ENCODE data around the gene KLHL4. TPM values are rescaled to one million over a fixed set of nuclear protein-coding genes. Genes with fewer than 3 reads are reported as not detected.
"Not testable (repeated sequence)": the region's sequence is repeated elsewhere in the genome, so short reads cannot be mapped to it uniquely, and the experiment has no call there.

The KLHL4 gene
- total and polyA plus RNA-seq, 4 donors = 7.0 to 13.5 (median 10.6) TPM

DNA sequence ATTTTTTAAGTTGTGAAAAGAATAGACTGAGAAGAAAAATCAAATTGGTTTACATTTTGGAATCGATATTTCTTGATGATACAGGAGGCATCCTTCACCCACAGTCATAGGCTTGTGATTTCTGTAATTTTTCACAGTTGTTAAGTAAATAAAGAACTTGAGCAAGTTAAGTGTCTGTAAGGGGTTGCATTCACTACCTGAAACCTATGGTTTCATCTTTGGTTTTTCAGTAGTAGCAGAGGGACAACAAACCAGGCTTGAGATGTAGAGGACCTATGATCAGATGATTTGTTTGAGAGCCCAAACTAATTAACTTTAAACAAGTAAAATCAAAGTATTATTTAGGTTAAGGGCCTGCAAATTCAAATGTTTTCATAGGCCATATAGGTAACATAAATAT lies 175.6 kb downstream of the KLHL4 start:
- Histone ChIP-seq H3K9me3 (ENCODE audit: control insufficient read depth, insufficient read depth, low read length) (no peaks in the 10 kb centered on the region), H3K27me3 (ENCODE audit: control insufficient read depth, insufficient read depth, low read length) (no peaks in the 10 kb centered on the region), H3K4me3 (ENCODE audit: low read depth, low read length) (no peak overlapping the region), H3K27ac (ENCODE audit: low read depth, low read length) (no peak overlapping the region), H3K36me3 (ENCODE audit: control insufficient read depth, insufficient read depth, low read length) (no peaks in the 10 kb centered on the region), H3K4me1 (ENCODE audit: control insufficient read depth, insufficient read depth, low read length) (no peaks in the 10 kb centered on the region)
- WGBS (ENCODE audit: insufficient coverage) = no CpG with 5 or more reads among the region's 1 CpG
- no peak for DNase-seq (ENCODE audit: low read depth in 4 of 6, low spot score in 6 of 6)

DNA sequence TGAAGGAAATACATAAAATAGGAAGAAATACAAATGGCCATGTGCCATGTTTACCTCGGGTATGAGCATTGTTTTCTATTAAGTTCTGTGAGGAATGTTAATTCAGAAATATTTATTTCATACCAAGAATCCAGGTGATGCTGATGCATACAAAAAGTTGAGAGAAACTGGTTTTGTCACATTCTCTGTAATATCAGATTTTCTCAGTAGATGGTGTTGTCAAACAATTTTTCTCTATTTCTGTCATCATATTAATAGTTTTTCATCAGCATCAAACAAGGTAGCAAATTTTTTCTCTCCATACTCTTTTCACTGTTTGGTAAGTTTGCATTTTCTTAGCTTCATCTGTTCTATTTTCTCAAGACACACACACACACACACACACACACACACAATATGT lies 179.8 kb downstream of the KLHL4 start:
- WGBS (ENCODE audit: insufficient coverage) = no CpG with 5 or more reads among the region's 1 CpG
- H3K9me3 ChIP-seq (ENCODE audit: control insufficient read depth, insufficient read depth, low read length) = no peaks in the 10 kb centered on the region
- no peaks in the 10 kb centered on the region for H3K4me1 ChIP-seq (ENCODE audit: control insufficient read depth, insufficient read depth, low read length)
- H3K4me3 ChIP-seq (ENCODE audit: low read depth, low read length) = no peak overlapping the region
- H3K36me3 ChIP-seq (ENCODE audit: control insufficient read depth, insufficient read depth, low read length) = no peaks in the 10 kb centered on the region
- peaks cover 2% of the 10 kb centered on the region for H3K27me3 ChIP-seq (ENCODE audit: control insufficient read depth, insufficient read depth, low read length)
- DNase-seq (ENCODE audit: low read depth in 4 of 6, low spot score in 6 of 6) = peak in 3 of 6 donors; percentile 0 to 19 (median 1)
- H3K27ac ChIP-seq (ENCODE audit: low read depth, low read length) = no peak overlapping the region

DNA sequence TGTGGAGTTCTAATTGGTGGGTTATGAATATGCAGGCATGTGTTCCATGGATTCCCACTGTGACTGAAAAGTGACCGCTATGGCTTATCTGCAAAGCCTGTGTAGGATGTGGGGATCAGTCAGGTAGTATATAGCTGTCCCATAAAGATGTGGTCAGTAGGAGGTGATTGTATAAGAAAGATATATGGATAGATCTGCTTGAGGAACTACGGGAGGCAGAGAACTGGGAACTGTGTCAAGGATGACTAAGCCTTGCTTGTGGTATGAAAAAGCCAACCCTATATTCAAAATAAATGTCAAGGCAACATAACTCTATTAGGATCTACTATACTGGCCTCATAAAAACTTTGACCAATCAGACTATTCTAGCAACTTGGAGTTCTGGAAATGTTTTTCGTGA lies 185.2 kb downstream of the KLHL4 start:
- WGBS (ENCODE audit: insufficient coverage) = 73% methylated on average over 1 of the region's 3 CpGs
- H3K9me3 ChIP-seq (ENCODE audit: control insufficient read depth, insufficient read depth, low read length) = no peaks in the 10 kb centered on the region
- H3K27me3 ChIP-seq (ENCODE audit: control insufficient read depth, insufficient read depth, low read length) = peaks cover 2% of the 10 kb centered on the region
- no peaks in the 10 kb centered on the region for H3K36me3 ChIP-seq (ENCODE audit: control insufficient read depth, insufficient read depth, low read length)
- H3K27ac ChIP-seq (ENCODE audit: low read depth, low read length) = no peak overlapping the region
- no peaks in the 10 kb centered on the region for H3K4me1 ChIP-seq (ENCODE audit: control insufficient read depth, insufficient read depth, low read length)
- no peak for DNase-seq (ENCODE audit: low read depth in 4 of 6, low spot score in 6 of 6)
- no peak overlapping the region for H3K4me3 ChIP-seq (ENCODE audit: low read depth, low read length)

DNA sequence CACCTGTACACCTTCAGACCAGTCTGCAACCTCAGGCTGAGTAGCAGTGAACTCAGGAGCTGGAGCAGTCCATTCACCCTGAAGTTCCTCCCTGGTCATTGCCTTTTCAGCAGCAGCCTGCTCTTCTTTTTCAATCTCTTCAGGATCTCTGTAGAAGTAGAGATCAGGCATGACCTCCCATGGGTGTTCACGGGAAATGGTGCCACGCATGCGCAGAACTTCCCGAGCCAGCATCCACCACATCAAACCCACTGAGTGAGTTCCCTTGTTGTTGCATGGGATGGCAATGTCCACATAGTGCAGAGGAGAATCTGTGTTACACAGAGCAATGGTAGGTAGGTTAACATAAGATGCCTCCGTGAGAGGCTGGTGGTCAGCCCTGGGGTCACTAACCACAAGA lies 185.9 kb downstream of the KLHL4 start:
- not testable (repeated sequence) for H3K4me1 ChIP-seq (ENCODE audit: control insufficient read depth, insufficient read depth, low read length); H3K27ac ChIP-seq (ENCODE audit: low read depth, low read length); H3K9me3 ChIP-seq (ENCODE audit: control insufficient read depth, insufficient read depth, low read length); H3K36me3 ChIP-seq (ENCODE audit: control insufficient read depth, insufficient read depth, low read length); H3K27me3 ChIP-seq (ENCODE audit: control insufficient read depth, insufficient read depth, low read length); DNase-seq (ENCODE audit: low read depth in 4 of 6, low spot score in 6 of 6); H3K4me3 ChIP-seq (ENCODE audit: low read depth, low read length)
- WGBS (ENCODE audit: insufficient coverage) = no CpG with 5 or more reads among the region's 5 CpGs

DNA sequence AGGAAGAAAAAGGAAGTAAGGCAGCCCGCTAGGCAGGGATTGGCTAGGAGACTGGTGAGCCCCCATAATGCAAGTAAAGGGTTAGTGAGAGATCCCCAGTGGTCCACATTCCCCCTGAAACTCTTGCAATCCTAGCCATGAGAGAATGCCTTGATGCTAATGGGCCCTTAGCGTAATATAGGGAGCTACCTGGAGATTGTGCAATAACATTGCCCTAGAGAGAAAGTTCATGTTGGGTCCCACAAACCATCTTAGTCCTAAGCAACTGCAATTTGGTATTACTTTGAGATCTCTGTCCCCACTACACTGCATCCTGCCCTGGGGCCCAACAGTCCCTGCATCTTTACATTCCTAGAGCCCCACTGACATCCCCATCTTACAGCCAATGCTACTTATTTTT lies 188.5 kb downstream of the KLHL4 start:
- Histone ChIP-seq H3K4me1 (ENCODE audit: control insufficient read depth, insufficient read depth, low read length) (no peaks in the 10 kb centered on the region), H3K27me3 (ENCODE audit: control insufficient read depth, insufficient read depth, low read length) (peaks cover 2% of the 10 kb centered on the region), H3K4me3 (ENCODE audit: low read depth, low read length) (no peak overlapping the region), H3K9me3 (ENCODE audit: control insufficient read depth, insufficient read depth, low read length) (peaks cover 5% of the 10 kb centered on the region), H3K36me3 (ENCODE audit: control insufficient read depth, insufficient read depth, low read length) (no peaks in the 10 kb centered on the region), H3K27ac (ENCODE audit: low read depth, low read length) (no peak overlapping the region)
- WGBS (ENCODE audit: insufficient coverage) = 75% methylated on average over 1 of the region's 2 CpGs
- no peak for DNase-seq (ENCODE audit: low read depth in 4 of 6, low spot score in 6 of 6)

DNA sequence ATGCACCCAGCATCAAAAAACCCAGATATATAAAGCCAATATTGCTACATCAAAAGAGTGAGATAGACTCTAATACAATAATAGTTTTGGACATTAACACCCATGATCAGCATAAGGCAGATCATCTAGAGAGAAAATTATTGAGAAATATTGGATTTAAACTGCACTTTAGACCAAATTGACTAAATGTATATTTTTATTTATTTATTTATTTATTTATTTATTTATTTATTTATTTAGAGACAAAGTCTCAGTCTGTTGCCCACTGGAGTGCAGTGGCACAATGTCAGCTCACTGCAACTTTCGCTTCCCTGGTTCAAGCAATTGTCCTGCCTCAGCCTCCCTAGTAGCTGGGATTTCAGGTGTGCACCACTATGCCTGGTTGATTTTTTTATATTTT lies 193.0 kb downstream of the KLHL4 start:
- H3K4me3 ChIP-seq (ENCODE audit: low read depth, low read length) = no peak overlapping the region
- 75% methylated on average over 1 of the region's 1 CpG for WGBS (ENCODE audit: insufficient coverage)
- peaks cover 5% of the 10 kb centered on the region for H3K9me3 ChIP-seq (ENCODE audit: control insufficient read depth, insufficient read depth, low read length)
- no peak for DNase-seq (ENCODE audit: low read depth in 4 of 6, low spot score in 6 of 6)
- no peak overlapping the region for H3K27ac ChIP-seq (ENCODE audit: low read depth, low read length)
- H3K36me3 ChIP-seq (ENCODE audit: control insufficient read depth, insufficient read depth, low read length) = no peaks in the 10 kb centered on the region
- no peaks in the 10 kb centered on the region for H3K4me1 ChIP-seq (ENCODE audit: control insufficient read depth, insufficient read depth, low read length)
- H3K27me3 ChIP-seq (ENCODE audit: control insufficient read depth, insufficient read depth, low read length) = no peaks in the 10 kb centered on the region

Data from spinal cord (tissue), 10 donors.